OCI-M2 (cell line): ENCODE results near the gene ENPP1.
"Not testable (repeated sequence)": the region's sequence is repeated elsewhere in the genome, so short reads cannot be mapped to it uniquely, and the experiment has no call there.

Source experiments
- DNase-seq: peaks from one replicate; lab custom pipeline; 2025; ENCODE audit not compliant: unreplicated experiment; lab: John Stamatoyannopoulos, UW

ENPP1 gene

DNA sequence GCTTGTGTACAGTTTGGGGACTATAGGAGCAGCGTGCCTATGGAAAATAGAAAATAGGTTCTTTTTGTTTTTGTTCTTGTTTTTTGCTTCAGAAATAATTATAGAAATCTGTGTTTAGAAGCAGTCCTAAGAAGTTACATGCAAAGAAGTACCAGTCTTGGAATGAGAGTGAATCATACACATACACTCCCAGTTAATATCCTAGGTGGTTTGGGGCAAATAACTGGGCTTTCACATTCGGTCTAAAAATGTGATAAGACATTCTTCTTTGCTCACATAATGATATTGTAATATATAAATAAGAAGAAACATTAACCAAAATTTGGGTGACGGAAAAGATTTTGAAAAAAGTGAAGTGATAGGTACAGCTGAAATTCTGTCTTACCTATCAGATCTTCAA, 61.0 kb downstream of the ENPP1 start:
- DNase-seq, result no peak

DNA sequence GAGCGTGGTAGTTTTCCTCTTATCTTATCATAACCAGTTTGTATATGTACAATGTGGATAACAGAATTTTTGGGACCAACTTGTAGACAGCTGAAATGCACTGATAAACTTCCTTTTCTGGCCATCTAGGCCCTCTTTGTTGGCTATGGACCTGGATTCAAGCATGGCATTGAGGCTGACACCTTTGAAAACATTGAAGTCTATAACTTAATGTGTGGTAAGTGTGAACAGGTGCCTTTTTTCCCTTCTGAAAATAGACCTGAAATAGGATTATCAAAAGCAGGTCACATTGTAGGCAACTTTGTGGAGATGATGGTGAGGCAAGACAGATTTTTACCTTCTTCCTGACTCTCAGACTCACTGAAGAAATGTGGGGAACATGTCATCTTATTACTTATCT, 67.8 kb downstream of the ENPP1 start:
- DNase-seq, result no peak

DNA sequence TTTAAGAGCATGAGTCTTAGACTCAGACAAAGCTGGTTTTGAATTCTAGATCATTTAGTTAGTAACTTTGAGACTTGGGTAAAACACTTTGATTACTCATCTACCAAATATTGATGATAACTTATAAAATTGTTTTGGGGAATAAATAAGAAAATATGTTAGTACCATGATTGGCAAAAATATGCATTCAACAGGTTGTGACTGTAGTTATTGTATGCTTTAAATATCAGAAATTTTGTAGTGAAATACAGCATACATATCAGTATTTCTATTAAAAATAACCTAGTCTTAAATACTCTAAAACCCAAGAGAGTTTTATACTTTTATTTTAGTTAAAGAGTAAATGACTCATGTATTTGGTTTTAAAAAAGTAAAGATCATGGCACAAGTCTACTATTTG, 68.7 kb downstream of the ENPP1 start:
- DNase-seq, result no peak

DNA sequence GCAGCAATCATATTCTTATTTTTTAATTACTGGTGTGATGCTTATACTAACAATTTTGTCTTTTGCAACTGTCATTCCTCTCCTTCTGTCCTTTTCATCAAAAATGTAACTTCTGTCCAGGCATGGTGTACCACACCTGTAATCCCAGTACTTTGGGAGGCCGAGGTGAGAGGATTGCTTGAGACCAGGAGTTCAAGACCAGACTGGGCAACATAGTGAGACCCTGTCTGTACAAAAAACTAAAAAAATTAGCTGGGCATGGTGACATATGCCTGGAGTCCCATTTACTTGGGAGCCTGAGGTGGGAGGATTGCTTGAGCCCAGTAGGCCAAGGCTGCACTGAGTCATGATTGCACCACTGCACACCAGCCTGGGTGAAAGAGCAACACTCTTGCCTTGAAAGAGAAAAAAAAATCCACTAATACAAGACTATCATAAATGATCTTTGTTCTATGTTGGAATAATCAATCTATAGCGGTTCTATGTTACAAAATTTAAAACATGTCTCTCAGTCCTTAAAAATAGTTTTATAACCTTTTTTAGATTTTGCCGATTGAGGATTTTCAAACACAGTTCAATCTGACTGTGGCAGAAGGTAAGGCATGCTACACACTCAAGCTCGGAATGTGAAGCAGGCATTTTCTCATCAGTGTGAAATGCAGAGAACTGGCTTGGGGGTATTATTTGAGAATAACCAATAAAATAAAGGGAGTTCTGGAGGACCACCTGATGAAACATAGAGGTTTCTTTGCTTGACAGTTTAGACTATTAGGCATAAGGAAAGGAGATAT, 70.4 kb downstream of the ENPP1 start:
- DNase-seq, result no peak

DNA sequence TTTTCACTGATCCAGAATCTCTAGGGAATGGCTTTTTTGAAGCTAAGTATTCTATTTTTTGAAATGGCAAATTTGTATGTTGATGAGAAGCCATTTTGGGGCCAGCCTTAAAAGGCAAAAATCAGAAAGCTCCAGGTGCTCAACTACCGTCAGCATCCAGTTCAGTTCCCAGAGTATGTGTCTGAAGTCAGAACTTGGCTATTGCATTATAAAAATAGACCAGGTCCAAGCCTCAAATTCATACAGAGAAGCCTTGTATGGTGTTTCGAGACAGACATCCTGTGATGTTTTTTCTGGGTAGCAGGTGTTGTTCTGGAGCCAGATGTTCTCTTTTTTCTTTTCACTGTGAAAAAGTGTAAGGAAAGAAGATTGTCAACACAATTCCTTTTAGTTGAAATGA, 75.2 kb downstream of the ENPP1 start:
- DNase-seq, result no peak

DNA sequence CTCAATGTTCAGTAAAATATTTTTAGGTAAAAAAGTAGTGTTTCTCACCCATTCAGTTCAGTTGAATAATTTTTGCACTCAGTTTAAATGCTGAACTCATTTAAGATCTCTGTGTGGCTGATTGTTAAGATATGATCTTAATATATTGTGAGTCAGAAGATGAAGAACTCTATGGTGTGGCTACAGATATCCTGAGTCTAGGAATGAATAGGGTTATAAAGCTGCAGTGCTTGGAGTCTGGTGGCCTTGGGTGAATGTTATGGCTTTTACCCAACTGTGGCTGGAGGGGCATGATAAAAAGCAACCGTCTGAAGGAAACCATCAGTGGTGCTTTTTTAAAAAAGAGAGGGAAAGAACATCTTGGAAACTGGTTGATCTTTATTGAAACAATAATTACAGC, 77.4 kb downstream of the ENPP1 start:
- DNase-seq, result no peak

DNA sequence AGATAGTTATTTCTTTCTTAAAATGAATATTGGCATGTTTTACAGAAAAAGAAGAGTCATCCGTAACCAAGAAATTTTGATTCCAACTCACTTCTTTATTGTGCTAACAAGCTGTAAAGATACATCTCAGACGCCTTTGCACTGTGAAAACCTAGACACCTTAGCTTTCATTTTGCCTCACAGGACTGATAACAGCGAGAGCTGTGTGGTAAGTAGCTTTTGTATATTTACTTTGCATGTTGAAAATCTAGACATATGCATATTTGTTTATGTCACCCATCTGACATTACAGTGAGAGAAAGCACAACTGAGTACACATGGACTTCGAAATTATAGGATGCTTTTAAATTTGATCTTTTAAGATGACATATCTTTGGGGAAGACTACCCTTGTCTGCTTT, 78.7 kb downstream of the ENPP1 start:
- no peak for DNase-seq

DNA sequence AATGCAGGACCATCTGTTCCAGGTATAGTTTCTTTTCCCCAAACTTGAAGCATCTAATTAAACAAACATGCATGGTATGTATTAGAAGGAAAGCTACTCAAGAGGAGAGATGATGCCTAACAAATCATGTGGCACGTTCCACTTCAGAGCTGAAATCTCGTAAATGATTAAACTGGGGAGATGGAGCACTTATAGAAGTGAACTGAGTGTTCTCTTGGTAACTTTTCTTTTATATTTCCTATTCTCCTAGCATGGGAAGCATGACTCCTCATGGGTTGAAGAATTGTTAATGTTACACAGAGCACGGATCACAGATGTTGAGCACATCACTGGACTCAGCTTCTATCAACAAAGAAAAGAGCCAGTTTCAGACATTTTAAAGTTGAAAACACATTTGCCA, 82.3 kb downstream of the ENPP1 start:
- no peak for DNase-seq

DNA sequence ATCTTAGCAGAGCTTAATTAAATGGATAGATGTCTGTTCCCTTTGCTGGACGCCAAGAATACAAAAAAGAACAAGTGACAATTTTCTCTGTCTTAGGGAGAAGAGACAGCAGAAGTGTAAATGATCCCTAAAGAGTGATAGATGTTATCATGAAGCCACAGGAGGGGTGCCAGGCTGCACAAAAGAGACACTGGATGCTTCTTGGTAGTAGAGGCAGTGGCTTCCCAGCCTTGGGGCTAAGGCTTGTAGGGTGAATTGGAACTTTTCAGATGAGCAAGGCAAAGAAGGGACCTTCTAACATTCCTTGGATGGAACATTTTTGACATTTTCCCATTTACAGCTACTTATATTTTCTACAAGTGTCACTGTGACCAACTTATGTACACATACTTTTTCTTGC, 85.4 kb downstream of the ENPP1 start:
- DNase-seq, result no peak

DNA sequence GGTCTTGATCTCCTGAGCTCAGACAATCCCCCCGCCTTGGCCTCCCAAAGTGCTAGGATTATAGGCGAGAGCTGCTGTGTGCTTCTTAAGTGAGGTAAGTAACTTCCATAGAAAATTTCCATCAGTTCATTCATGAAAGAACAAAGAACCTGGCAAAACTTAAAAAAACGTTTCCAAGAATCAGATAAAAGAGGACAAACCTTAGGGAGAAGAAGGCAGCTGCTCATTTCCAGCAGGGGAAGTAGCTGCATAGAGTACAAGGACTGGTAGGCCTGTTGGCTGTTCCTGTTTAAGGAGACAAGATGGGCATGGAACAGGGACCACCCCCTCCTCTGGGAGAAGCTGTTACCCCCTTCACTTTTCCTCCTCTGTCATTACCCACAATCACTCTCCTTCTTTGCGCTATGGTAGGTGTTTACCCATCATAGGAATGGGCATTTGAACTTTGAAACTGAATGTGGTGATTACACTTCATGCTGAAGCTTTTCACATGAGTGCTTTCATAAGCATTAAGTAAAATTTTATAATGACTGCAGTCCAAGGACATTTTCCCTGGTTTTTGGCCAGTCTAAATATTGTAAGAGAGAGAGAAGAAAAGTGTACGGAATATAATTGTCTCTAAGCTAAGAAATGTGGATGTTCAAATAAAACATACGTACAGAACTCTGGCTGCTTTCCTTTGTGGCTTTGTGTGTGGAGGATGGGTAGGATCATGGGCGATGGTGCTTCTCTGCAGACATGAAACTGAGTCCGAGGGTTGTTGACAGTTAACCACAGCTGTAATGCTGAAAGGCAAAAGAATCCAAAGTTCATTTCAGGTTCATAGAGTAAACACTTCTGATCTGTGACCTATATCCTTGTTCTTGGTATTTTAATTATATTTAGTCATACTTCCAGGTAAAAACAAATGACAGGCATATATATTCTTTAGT, 86.9 kb downstream of the ENPP1 start:
- no peak for DNase-seq

DNA sequence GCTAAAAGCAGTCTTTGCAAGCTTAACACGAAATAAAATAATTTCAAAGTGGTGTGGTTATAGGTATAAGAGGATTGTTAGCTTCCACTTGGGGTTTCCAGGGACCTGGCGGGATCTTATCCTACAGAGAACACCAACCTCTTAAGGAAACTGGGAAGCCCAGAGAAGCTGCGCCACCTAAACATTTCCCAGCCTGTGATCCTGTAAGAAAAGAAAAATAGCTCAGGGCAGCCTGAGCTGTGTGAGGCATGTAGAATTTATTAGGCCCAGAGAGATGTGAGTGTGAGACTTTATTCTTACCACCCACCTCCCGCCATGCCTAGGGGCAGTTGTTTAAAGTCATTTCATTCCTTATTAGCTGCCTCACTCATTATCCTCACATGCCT, 89.2 kb downstream of the ENPP1 start:
- no peak for DNase-seq

DNA sequence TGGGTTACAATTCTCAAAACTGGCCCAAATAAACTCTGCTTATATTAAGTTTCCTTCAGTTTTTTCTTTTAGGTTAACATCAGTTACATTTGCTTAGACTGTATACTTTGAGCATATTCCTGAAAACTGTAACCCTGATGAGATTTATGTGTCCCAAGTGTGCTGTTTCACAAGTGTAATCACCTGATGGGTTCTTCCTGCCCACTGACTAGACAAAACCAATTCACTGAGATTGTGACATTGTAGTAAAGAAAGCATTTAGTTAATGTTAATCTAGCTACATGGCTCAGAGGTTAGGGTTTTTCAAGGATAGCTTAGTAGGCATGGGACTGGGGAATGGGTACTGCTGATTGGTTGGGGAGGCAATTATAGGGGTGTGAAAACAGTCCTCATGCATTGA, 89.8 kb downstream of the ENPP1 start:
- DNase-seq, result no peak

DNA sequence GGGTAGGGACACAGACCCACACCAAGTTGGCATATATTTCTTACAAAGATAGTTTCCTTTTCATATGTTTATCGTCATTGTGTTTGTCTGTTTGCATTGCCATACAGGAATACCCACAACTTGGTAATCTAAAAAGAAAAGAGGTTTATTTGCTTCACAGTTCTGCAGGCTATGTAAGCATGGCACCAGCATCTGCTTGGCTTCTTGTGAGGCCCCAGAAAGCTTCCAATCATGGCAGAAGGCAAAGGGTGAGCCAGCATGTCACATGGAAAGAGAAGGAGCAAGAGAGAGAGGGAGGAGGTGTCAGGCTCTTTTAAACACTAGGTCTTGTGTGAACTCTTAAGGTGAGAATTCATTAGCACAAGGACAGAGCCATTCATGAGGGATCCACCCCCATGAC, 90.9 kb downstream of the ENPP1 start:
- DNase-seq, result no peak

DNA sequence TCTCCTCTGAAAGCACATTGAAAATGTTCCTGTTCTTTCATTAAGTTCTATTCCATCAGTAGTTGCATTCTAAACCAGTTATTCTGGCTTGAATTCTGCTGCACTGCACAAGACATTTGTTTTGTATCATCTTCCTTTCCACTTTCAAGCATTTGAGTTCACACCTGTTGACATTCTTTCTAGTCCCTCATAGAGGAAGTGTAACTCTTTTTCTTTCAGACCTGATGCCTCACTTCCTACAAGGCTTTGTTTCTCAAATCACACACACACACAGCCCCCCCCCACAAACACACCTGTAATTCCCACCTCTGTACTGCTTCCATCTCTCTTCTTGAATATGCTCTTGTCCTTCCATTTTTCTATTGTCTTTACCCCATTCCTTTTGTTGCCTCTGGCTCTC, 92.4 kb downstream of the ENPP1 start:
- no peak for DNase-seq

DNA sequence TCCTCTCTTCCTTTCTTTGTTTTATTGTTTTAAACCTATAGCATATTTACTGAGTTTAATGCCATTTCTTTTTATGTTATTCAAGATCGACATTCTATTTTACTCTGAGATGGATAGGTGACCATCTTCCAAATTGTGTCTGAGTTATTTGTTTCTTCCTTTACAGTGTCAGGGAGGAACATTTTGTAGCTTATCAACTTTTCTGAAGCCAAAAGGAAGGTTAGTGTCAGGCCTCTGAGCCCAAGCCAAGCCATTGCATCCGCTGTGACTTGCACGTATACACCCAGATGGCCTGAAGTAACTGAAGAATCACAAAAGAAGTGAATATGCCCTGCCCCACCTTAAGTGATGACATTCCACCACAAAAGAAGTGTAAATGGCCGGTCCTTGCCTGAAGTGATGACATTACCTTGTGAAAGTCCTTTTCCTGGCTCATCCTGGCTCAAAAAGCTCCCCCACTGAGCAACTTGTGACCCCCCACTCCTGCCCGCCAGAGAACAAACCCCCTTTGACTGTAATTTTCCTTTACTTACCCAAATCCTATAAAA, 93.6 kb downstream of the ENPP1 start:
- not testable (repeated sequence) for DNase-seq

DNA sequence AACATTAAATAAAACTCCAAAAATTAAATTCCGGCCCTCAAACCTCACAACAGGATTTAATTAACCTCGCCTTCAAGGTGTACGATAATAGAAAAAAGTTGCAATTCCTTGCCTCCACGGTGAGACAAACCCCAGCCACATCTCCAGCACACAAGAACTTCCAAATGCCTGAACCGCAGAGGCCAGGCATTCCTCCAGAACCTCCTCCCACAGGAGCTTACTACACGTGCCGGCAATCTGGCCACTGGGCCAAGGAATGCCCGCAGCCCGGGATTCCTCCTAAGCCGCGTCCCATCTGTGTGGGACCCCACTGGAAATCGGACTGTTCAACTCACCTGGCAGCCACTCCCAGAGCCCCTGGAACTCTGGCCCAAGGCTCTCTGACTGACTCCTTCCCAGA, 95.9 kb downstream of the ENPP1 start:
- not testable (repeated sequence) for DNase-seq

DNA sequence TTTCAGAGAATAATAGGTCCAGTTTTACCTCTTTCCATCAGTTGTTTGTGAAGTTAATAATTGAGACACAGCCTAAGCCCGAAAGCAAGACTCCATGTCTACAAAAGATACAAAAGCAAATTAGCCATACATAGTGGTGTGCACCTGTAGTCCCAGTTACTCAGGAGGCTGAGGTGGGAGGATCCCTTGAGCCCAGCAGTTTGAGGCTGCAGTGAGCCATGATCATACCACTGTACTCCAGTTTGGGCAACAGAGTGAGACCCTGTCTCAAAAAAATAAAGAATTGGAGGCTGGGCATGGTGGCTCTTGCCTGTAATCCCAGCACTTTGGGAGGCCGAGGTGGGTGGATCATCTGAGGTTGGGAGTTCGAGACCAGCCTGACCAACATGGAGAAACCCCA, 101.0 kb downstream of the ENPP1 start:
- DNase-seq, result not testable (repeated sequence)

DNA sequence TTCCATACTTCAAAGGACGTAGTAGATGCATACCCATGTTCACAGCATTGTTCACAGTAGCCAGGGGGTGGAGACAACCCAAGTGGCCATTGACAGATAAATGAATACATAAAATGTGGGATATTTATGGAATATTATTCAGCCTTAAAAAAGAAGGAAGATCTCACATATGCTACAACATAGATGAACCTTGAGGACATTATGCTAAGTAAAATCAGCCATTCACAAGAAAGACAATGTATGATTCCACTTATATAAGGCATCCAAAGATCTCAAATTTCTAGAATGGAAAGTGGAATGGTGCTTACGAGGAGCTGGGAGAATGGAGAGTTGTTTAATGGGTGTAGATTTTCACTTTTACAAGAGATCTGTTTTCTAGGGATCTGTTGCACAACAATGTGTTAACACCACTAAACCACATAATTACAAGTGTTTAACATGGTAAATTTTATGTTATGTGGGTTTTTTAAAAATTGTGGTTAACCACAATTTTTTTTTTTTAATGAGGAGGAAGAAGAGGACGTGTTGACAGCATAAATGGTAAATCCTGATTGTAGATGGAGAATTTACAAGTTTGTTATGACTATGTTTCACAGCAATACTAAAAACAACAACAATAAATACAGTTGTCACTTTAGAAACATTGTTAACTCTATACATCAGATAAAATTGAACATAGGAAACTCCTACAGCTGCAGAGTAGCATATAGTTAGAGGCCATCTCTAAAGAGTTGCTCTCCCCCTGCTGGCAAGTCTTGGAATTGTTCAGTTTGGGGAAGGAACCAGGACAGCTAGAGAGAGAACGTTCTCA, 101.8 kb downstream of the ENPP1 start:
- peak; percentile 68 for DNase-seq

DNA sequence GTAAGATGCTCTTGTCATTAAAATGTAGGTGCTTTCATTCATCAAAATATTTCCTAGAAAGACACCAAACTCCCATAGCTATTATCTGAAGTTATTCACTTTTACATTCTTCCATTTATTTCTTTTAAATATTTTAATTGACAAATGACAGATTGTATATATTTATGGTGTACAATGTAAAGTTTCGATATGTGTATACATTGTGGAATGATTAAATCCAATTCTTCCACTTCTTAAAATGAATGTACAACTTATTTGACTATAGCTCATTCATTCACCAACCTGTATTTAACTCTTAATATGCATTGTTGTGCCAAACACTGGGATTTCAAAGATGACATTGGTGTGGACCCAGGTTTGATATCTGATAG, 102.4 kb downstream of the ENPP1 start:
- no peak for DNase-seq

DNA sequence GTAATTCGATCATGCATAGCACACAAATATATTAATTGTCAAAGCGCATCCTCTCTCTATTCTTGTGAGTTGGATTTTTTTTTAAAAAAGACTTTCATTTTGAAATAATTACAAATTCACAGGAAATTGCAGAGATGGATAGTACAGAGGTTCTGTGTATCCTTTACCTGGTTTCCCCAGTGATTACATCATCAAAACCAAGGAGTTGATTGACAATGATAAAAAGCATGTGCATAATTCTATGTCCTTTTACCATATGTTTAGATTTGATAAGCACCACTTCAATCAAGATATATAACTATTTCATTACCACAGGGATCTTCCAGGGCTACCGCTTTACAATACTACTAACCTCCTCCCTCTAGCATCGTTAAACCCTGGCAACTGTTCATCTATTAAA, 103.1 kb downstream of the ENPP1 start:
- DNase-seq, result no peak

DNA sequence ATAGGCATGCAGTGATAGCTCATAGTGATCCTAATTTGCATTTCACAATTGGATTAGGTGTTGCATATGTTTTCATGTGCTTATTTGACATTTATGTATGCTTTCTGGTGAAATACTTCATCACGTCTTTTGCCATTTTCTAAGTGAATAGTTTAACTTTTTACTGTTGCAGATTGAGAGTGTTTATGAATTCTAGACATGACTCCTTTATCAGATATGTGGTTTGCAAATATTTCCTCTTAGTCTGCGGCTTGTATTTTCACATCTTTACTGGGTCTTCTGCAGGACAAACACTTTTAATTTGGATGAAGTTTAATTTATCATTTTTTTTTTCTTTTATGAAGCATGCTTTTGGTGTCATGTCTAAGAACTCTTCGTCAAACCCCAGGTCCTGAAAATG, 104.1 kb downstream of the ENPP1 start:
- no peak for DNase-seq
